GM18505 (cell line): ENCODE results near the gene SPINK9.

Experiments used
- ATAC-seq: cut with Tn5 transposase; IDR thresholded peaks from one replicate; pipeline ENCODE4 v1.9.1; 2021; ENCODE audit not compliant: unreplicated experiment
- POLR2A ChIP-seq: IDR thresholded peaks from 4 replicates; pipeline ENCODE4 v1.6.1; 2011; ENCODE audit warnings: borderline replicate concordance; ENCODE audit not compliant: insufficient read depth, insufficient read length; ENCODE audit errors: extremely low read depth

SPINK9 gene

DNA sequence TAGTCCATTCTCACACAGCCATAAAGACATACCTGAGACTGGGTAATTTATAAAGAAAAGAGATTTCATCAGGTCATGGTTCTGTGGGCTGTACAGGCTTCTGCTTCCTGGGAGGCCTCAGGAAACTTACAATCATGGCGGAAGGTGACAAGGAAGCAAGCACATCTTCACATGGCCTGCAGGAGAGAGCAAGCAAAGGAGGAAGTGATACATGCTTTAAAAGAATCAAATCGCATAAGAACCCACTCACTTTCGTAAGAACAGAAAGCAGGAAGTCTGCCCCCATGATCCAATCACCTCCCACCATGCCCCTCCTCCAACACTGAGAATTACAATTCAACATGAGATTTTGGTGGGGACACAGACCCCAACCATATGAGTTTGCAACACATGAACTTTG is 43.3 kb downstream of the SPINK9 start:
- TF ChIP-seq POLR2A, result no peak
- no peak for ATAC-seq

DNA sequence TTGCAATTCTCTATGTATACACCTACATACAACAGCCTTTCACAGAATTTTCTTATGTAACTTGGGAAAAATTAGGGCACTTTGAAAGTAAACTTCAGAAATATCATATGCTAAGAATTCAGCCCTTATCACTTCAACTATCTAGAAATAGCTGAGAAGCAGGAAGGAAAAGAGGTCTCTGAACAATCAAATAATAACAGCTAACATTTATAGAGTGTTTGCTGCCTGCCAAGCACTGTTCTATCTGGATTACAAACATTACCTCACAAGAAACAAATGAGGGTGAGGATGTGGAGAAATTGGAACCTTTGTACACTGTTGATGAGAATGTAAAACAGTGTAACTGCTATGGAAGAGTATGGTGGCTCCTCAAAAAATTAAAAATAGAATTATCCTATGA is 44.0 kb downstream of the SPINK9 start:
- no peak for ATAC-seq
- no peak for TF ChIP-seq POLR2A

DNA sequence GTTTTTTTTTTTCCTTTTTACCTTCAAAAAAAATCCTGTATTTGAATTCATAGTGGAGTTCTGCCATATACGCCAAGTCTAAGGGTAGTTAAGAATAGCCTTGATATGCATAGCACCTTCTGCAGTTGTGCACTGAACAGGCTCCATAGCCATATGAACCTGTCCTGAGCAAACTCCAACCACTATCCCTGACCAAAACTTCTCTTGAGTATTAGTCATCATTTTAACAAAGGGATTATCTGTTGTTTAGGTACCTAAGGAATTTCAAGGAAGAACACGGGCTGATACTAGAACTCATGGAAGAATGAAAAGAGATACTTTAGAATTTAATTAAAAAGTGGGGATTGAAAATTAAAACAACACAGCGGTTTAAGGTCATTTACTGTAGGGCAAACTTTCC is 46.5 kb downstream of the SPINK9 start:
- TF ChIP-seq POLR2A, result no peak
- ATAC-seq, result no peak

DNA sequence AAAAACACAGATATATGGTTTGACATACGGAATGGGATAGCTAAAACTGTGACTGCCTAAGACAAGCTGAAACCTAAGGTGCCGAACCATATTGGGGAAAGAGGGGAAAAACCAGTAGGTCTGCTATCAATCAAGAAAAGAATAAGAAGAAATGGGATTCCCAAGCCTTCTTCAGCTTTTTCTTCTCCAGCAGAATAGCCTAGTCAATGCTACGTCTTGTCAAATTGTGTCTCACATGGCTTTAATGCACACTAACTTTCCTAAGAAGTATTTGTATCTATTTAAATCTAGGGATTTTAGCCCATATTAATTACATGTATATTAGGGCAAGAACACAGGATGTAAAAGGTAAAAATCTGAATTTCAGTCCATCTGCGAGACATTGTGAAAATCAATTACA is 47.6 kb downstream of the SPINK9 start:
- no peak for ATAC-seq
- no peak for TF ChIP-seq POLR2A

DNA sequence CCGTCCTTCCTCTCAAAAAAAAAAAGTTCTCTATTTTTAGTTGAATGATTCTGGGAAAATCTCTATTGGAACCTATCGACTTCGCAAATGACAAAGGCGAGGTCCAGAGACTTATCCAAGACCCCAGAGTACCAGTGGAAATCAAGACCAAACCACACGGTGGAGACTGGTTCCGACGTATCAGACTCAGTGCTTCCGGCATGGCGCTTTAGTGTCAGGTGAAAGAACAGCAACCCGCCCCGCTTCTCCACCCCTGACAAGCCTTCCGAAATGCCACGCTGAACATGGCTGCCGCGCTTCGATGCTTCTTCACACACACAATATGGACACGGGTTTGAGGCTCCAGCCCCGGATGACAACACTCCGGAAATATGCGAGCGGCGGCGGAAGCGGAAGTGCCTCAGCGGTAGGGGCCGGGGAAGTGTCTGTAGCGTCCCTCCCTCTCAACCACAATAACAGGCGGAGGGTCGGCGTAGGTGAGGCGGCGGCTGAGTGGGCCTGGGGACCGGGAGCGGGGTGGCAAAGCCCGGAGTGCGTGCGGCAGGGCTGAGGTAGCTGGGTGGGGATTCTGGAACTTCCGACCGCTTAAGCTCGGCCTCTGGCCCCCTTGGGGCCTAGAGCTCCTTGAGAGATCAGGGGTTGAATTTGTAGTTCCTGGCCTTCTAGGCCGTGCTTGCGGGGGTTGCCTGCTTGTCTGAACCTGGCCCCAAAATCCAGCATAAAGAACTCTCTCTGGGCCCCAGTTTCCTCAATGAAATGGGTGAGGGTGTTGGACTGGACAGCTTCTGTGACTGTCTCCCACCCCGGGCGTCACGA is 48.4 kb downstream of the SPINK9 start, which contains the start of gene FBXO38:
TSS of gene FBXO38 (plus strand) at position 395 of the 816 bp plus-strand sequence. CDS start 10,819 bp downstream, outside the sequence.
- ATAC-seq, result peak; percentile 99
- TF ChIP-seq POLR2A, result peak; percentile 94

DNA sequence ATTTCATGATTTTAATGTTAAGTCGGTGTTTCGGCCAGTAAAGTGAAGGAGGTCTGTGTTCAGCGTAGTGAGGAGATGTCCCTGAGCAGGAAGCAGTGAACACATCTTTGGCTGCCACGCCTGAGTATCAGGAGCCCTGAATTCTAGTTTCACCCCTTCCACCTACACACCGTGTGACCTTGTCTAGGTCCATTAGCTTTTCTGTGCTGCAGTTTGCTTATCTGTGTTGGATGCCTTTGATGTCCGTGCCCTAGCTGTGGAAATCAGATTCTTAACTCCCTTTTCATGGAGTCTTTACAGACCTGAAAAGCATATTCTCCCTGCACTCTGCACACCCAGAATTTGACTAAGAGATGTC is 49.0 kb downstream of the SPINK9 start:
- ATAC-seq, result peak; percentile 17
- no peak for TF ChIP-seq POLR2A

DNA sequence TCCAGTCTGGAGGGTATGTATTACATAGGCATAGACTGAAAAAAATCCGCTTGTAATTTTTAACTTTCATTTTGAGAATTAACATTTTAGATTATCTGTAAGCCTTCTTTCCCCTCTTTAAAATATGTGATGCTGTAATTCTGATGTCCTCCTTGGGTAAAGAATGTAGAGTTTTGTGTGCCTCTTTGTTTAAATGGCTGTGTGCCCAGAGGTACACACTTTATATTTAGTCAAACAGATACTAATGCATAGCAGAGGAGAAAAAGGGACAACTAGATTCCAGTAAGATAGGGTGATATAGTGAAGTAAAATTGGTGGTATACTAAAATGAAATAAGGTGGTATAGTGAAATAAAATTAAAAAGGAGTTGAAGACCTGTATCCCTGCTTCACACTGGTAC is 49.7 kb downstream of the SPINK9 start:
- no peak for ATAC-seq

DNA sequence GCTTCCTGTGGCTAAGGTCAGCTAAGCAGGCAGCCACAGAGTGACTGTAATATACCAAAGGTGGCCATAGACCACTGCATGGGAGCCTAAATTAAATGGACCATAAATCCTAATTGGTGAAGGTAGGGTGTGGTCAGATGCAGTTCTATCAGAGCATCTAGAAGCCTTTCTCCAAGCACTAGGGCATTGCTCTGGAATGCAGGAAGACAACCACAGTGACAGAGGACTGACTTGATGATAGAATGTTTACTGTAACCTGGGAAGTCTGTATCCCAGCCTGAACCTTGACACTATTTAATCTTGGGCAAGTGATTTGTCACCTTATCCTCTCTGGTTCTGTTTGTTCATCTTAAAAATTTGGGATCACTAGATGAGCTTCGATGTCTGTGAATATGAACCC is 50.7 kb downstream of the SPINK9 start:
- TF ChIP-seq POLR2A, result no peak
- ATAC-seq, result no peak

More for the DNA sequence above, 49.7 kb downstream of the SPINK9 start:
- no peak for TF ChIP-seq POLR2A

DNA sequence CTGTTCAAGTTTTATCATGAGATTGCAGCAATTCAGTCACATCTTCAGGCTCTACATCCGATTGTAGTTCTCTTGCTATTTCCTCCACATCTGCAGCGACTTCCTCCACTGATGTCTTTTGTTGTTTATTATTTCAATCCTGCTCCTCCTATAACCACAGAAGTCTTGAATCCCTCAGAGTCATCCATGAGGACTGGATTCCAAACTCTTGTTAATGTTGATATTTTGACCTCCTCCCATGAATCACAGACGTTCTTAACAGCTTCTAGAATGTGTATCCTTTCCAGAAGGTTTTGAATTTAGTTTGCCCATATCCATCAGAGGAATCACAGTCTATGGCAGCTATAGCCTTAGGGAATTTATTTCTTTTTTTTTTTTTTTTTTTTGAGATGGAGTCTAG is 52.0 kb downstream of the SPINK9 start:
- TF ChIP-seq POLR2A, result no peak

DNA sequence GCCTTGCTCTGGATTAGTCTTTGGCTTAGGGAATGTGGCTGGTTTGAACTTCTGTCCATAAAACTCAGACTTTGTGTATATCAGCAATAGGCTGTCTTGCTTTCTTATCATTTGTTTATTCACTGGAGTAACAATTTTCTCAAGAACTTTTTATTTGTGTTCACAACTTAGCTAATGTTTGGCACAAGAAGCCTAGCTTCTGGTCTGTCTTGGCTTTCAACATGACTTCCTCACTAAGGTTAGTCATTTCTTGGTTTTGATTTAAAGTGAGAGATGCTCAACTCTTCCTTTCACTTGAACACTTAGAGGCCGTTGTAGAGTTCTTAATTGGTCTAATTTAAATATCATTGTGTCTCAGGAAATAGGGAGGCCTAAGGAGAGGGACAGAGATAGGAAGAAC is 53.3 kb downstream of the SPINK9 start:
- ATAC-seq, result no peak
- no peak for TF ChIP-seq POLR2A

More for the DNA sequence above, 52.0 kb downstream of the SPINK9 start:
- ATAC-seq, result no peak
